NCI-H1048 (cell line): Measurements from ENCODE around the gene ZFP64.
"Not testable (repeated sequence)": the region's sequence is repeated elsewhere in the genome, so short reads cannot be mapped to it uniquely, and the experiment has no call there.

Experiments
- DNase-seq: peaks from one replicate; lab custom pipeline; 2025; lab: John Stamatoyannopoulos, UW

The ZFP64 gene

DNA sequence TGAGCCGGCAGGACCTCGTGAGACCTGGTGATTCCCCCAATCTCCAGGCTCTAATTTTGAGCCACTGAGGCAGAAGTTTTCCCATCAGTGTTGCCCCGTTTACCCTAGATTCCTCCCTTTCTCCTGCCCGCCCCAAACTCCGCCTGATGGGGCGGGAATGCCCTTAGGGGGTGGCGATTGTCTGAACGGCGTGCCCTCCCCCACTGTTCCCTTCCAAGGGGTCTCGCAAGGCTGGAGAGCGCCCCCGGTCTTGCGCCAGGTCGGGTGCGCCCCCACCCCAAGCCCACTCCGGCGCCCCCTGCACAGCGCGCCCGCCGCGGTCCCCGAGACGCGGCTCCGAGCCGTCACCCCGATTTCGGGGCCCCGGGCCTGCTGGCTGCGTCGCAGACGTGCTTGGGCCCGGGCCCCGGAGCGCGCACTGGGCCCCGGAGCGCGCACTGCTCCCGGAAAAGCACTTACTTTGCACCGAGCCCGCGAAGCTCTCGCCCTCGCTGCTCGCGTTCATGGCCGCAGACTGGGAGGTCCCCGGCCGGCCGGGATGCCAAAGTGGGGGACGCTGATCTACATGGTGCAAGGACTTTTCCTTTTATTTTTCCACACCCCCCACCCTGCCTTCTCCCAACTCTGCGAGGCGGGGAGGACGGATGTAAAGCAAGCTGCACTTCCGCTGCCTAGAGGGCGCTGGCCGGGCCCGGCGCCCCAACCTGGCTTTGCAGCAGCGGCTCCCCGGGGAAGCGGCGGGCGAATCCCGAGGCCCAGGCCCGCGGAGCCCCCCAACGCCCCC, at the start of gene ZFP64:
ZFP64 (minus strand) TSS at position 648 of the 784 bp plus-strand sequence; CDS start at position 505, 143 bp downstream.
- no peak for DNase-seq

DNA sequence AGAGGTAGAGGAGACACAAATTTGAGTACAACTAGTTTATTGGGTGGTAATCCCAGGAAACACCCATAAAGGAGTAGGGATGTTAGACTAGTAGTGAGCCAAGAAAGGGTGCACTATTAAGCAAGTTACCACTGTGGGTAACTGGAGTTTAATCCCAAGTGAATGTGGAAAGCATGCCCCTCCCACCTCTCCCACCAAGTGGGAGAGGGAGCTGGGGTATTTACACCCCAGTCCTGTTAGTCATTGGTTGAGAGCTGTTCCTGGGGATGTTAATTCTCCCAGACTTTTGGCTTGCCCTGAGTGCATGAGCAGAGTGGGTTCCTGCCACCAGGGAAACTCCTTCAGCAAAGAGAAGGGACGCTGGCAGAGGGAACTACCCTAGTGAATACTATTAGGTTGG, 49.2 kb upstream of the ZFP64 start:
- DNase-seq = no peak

DNA sequence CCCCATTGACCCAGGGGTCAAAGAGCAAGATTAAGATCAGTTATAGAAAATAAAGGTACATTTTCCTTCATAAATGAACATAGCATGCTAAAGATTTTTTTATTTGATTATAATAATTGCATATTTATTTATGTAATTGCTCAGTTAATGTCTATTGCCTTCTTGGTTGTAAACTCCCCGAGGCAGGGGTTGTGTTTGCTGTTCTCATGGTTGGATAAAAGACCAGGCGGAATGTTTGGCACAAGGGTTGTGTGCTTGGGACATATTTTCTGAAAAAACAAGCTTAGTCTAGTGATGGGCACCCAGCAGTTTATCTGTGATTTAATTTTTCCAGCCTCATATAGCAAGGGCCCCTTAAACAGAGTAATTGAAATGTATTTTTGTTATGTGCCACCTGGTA, 47.5 kb upstream of the ZFP64 start:
- DNase-seq = no peak

DNA sequence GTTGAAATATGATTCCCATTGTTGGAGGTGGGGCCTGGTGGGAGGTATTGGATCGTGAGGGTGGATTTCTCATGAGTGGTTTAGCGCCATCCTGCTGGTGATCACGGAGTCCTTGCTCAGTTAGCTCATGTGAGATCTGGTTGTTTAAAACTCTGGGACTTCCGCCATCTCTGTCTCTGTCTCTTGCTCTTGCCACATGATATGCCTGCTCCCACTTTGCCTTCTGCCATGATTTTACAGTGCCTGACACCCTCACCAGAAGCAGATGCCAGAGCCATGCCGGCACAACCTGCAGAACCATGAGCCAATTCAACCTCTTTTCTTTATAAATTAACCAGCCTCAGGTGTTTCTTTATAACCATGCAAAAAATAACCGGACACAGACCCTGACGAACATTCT, 44.7 kb upstream of the ZFP64 start:
- no peak for DNase-seq

DNA sequence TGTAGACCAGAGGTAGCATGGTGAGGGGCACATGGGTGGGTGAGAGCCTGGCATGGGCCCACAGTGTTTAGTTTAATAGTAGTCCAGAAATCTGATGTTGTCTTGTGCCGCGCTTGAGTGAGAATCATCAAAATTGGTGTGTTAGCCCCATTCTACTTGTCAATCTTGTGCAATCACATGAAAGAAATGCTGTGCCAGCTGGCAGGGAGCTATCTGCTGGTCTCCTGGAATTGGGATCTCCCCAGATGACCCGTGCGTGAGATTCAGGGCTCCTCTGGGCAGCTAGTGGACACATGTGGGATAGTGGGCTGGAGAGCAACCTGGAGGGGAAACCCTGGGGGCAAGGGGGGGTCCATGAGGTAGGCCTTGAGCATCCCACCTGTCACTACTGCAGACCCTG, 43.5 kb upstream of the ZFP64 start:
- DNase-seq = no peak

DNA sequence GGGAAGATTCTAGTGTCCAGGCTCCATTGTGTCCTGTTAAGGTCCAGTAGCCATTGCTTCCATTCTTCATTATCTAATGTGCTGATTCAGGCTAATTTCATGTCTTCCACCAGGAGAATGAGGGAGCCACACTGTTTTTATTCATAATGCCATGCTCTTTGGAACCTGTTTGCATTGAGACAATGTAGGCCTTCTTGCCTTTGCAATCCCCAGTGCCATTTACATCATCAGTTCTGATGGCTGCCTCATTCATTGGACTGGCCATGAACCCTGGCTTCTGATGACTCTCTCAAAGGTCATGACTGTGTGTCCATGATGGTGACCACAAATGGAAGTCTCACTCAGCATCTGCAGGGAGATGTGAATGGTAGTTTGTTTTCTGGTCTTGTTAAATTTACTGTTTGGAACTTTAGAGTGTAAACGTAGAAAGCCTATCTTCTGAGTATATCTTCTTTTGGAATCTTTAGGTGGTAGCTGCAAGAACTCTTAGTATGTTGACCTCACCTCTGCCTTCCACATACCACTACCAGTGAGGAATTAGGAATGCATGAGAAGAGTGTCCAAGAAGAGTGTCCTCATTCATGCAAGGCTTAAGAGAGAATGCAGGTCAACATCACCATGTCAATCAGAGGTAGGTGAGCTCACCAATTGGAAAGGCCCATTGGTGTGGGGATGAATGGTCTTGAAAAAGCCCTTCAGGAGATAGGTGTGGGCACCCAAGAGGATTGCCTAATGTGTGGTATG, 42.9 kb upstream of the ZFP64 start:
- DNase-seq = no peak

DNA sequence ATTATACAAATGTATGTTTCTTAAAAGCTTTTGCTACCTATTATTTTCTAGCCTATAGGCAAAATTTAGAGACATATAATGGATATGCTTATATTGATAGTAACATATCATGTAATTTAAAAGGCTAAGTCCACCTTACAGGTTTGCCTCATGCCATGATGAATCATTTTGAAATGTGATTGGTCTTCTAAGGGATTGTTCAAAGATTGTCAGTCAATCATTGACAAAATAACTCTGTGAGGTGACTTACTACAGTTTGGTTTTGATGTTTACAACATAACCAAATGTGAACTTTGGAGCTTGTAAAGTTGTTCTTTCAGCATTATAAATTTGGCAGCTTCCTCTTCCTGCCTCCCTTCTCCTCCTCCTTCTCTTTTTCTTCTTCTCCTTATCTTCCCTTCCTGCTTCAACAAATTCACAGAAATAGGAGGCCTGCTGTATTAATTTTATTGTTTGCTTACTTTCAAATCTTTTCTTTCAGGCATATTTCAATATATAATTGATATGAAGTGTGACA, 39.7 kb upstream of the ZFP64 start:
- DNase-seq = no peak

DNA sequence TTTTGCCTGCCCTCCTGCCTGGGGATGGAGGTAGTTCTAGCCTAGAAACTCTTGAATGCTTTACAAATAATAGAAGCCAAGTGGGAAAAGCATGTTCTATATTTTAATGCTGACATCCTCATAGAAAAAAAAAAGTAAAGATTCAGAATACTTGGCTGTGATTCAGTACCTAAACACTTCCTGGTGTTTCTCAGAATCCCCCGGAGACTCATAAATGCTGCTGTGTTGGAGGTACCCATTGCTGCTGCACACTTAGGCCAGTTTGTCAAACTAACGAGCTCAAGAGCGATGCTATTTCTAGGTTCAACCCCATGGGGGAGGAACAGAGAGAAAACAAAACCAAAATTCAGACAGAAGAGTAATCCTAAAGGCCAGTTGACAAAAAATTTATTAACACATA, 38.8 kb upstream of the ZFP64 start:
- DNase-seq = no peak

DNA sequence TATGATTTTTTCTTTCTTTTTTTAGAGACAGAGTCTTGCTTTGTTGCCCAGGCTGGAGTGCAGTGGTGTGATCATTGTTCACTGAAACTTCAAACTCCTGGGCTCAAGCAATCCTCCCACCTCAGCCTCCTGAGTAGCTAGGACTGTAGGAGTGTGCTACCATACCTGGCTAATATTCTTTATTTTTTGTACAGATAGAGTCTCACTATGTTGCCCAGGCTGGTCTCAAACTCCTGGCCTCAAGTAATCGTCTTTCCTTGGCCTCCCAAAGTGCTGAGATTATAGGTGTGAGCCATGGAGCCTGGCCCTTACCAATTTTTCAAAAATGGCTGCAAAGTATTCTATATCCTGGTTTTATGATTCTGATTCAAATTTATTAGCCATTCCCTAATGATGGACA, 37.8 kb upstream of the ZFP64 start:
- DNase-seq = not testable (repeated sequence)

DNA sequence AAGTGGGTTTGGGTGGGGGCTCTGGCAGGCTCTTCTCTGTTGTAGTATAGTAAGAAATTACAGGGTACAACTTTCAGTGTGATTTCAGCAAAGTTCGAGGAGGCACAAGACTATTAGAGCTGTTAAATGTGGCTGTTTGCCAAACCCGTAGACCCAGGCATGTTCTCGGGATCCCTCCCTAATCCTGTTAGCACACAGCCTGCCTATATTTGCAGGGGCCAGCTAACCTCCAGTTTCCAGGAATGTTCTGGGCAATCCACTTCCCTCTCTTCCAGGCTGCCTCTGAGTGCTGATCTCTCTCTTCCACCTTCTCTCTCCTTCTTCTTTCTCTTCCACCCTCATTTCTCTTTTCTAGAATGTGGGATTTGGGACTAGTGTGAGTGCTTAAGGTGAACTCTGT, 34.8 kb upstream of the ZFP64 start:
- DNase-seq = no peak

DNA sequence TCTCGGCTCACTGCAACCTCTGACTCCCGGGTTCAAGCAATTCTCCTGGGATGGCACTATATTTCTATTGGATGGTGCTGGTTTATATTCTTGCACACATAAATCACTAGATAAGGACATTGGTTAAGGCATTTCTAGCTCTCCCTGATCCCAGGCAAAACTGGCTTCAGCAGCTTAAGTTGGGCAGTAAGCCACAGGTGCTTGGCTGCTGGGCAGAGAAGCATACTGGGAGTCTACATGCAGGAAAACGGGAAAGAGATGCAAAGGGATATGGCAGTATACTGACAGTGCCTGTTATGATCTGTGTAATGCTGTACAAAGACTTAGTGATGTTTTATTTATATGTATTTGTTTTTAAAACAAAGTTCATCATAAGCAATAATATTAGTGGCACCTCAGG, 33.3 kb upstream of the ZFP64 start:
- DNase-seq = no peak

DNA sequence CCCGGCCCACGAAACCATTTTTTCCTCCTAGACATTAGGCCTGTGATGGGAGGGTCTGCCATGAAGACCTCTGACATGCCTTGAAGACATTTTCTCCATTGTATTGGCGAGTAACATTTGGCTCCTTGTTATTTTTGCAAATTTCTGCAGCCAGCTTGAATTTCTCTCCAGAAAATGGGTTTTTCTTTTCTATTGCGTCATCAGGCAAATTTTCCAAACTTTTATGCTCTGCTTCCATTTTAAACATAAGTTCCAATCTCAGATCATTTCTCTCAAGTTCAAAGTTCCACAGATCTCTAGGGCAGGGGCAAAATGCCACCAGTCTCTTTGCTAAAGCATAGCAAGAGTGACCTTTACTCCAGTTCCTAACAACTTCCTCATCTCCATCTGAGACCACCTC, 29.8 kb upstream of the ZFP64 start:
- DNase-seq = not testable (repeated sequence)

DNA sequence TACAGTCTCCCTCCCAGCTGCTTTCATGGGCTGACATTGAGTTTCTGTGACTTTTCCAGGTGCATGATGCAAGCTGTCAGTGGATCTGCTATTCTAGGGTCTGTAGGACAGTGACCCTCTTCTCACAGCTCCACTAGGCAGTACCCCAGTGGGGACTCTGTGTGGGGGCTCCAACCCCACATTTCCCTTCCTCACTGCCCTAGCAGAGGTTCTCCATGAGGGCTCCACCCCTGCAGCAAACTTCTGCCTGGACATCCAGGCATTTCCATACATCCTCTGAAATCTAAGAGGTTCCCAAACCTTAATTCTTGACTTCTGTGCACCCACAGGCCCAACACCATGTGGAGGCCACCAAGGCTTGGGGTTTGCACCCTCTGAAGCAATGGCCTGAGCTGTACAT, 29.3 kb upstream of the ZFP64 start:
- not testable (repeated sequence) for DNase-seq

DNA sequence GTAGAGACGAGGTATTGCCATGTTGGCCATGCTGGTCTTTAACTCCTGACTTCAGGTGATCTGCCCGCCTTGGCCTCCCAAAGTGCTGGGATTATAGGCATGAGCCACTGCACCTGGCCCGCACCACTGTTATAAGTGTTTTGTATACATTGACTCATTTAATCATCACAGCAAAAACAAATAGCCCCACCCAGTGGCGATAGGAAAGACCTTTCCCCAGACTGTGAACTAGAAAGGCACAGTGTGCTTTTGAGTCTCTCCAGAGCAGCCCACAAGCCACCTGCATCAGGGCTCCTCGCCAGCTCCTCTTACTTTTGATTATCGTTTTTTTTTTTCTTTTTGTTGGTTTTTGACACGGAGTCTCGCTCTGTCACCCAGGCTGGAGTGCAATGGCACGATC, 27.9 kb upstream of the ZFP64 start:
- no peak for DNase-seq

DNA sequence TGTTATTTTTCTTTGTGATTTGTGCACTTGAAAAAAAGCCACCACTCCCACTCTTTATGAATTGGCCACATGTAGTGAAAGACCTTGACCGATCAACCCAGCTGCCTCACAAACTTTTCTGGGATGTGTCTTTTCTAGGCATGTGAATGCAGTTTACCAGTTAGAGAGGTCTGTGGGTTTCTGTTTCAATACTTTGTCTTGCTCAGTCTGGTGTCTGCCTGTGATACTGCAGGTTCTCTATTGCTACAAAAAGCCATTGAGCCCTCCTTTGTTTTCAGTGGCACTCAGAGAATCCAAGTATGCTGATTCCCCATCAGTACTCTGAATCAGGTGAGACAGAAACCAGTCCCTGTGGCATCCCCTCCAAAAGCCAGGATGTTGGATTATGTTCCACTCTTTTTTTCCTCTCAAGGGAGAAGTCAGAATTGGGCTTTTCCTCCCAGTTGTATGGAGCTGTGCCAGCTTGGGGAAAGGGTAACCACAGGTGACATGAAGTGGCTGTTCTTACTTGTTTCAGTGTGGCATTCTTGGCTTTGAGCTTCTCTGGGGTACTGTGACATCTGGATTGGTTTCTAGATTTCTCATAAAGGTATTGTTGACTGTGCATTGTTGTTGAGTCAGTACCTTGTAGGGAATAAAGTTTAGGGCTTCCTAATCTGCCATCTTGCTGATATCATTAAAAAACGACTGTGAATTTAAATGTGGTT, 26.3 kb upstream of the ZFP64 start:
- no peak for DNase-seq

DNA sequence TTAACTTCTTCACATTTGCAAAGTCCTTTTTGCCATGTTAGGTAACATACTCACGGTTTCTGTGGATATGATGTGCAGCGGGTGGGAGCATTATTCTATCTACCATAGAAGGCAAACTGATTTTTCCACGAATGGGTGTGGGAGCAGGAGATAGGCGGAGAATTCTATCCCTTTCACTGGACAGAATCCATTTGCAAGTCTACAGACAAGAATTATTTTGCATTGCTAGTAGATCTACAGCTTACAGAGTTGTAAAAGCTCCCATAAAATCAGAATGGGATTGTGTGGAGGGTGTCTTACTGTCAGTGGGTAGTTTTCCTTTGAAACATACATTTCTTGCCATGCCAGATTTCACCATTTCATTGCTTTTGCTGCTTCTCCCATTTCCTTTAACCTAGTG, 22.4 kb upstream of the ZFP64 start:
- no peak for DNase-seq

DNA sequence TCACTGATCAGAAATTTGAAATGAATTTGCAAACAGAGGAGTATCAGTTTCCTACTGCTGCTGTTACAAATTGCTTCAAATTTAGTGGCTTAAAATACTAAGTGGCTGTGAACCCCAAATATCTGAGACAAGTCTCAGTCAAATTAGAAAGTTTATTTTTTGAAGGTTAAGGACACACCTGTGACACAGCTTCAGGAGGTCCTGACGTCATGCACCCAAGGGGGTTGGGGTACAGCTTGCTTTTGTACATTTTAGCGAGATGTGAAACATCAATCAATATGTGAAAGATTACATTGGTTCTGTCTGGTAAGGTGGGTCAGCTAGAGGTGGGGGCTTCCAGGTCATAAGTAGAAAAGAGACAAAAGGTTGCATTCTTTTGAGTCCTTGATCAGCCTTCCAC, 21.4 kb upstream of the ZFP64 start:
- DNase-seq = no peak

DNA sequence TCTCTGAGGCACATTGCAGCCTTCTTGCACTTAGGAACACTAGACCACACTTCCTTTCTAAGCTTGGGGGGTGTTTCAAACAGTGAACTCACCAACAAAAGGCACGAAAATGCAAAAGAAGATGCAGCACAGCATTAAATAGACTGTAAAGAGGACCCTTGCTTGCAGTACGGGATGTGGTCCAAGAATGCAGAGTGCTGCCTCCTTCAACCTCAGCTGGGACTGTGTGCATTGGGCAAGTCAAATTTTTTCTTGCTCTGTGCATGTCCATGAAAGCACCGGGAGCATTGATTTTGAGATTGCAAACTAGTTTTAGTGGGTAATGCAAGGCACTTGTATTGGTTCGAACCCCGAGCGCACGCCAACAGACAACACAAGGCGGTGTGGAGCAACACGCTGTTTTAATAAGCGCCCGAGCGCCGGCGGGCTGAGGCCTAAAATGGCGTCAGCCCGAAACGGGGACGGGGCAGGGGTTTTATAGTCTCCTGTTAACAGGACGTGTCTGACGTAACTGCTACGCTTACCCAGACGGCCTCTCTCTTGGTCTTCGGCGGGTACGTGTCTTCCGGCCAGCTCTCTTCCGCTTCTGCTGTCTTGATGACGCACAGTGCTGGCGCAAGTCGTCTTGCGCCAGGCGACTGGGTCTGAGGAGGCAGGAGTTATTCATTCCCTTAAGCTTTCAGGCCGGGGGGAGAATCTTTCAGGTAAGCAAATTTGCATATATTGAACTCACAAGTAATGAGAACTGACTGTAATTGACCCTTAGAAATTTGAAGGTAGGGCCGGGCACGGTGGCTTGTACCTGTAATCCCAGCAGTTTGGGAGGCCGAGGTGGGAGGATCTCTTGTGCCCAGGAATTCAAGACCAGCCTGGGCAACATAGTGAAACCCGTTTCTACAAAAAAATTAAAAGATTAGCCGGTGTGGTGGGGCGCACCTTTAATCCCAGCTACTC, 18.7 kb upstream of the ZFP64 start:
- no peak for DNase-seq

DNA sequence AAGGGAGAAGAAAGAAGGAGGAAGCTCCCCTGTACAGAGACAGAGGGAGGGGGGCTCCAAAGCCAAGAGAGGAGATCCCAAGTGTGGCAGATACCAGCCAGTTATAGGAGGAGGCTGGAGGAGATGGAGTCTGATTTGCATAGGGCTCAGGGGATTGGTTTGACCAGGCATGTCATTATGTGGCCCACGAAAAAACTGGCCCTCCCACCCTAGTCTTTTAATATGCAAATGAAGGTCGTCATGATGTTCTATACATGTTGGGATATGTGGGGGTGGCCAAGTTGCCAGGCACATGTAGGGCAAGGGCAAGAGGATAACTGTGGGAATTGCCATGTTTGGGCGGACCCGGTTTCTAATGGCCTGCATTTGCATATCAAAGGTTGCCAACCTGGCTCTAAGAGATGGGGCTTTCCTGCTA, 17.6 kb upstream of the ZFP64 start:
- DNase-seq = no peak

DNA sequence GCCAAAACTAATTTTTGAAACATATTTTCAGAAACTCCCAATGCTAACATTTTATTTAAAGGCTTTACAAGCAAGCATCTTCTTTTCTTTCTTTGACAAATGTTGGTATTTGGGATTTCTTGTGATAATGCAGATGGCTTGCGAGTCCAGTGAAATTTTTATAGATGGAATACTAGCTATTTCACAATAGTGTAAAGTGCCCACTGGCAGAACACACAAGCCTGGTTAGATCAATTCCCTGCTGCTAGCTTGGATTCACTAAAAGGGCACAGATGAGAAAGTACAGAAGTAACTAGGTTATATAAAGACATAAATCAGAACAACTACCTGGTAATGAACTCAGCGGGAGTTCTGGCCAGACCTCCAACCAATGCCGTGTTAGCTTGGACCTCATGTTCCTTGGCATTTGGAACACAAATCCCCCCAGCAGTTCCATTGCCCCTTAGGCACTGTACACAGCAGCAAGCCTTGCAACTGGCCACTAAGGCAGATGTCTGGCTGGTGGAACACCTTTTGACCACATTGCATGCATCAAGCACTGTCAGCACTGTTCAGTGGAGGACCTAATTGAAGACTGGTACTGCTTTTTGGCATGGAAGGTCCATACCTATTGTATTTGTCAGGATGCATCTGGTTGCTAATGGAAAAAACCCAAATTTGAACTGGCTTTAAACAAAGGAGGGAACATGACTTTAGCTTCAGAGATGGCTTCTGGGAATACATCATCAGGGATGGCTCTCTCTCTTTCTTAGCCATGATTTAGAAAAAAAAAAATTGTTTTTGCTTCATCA, 15.6 kb upstream of the ZFP64 start:
- no peak for DNase-seq

DNA sequence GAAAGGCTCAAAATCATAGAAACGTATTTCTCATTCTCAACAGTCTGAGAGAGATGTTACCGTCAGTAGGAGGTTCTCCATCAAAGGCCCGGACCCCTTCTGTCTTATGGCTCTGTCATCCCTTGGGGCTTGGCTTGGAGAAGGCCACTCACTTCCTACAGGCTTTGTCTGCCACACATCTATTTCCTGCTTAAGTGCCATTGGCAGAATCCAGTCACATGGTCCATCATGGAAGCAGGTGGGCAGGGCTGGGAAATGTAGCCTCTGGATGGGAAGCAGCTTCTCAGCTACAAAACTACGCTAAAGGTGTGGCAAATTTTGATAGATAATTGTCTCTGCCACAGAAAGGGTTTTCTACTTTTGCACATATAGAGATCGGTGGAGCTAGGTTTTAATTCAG, 12.6 kb upstream of the ZFP64 start:
- DNase-seq = no peak
